ENCODE results near the gene HELZ. TPM values are rescaled to one million over a fixed set of nuclear protein-coding genes. Genes with fewer than 3 reads are reported as not detected.
"Not testable (repeated sequence)": the region's sequence is repeated elsewhere in the genome, so short reads cannot be mapped to it uniquely, and the experiment has no call there.

Gene HELZ
- total and polyA plus RNA-seq, 2 experiments from 2014 or later, result 23.9 to 25.4 TPM

DNA sequence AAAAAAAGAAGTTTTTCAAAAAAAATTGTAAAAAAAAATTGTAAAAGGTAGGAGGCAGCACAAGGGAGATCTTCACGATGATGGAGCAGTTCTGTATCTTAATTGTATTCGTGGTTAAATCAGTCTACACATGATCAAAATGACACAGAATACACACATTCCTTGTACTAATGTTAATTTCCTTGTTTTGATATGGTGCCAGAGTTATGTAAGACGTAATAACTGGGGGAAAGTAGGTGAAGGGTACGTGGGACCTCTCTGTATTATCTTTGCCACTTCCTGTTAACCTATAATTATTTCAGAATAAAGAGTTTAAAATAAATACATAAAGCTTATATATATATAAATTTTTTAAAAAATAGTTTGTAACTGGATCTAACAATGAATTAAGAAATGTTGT, 36.8 kb downstream of the HELZ start:
- H3K4me1 ChIP-seq (ENCODE audit: insufficient read depth), result peaks cover 20% of the 10 kb centered on the region
- TF ChIP-seq EZH2phosphoT487 (IDR thresholded peaks at IDR 0.05; ENCODE audit: insufficient read depth, low read depth), result no peak
- no peak for TF ChIP-seq EZH2 (IDR thresholded peaks at IDR 0.05; ENCODE audit: insufficient read depth, poor library complexity, severe bottlenecking)
- H4K20me1 ChIP-seq (ENCODE audit: insufficient read depth), result peaks cover 5% of the 10 kb centered on the region; the same call in 1 of the 2 replicates
- no peaks in the 10 kb centered on the region for H3K27me3 ChIP-seq (replicated peaks; ENCODE audit: insufficient read depth)
- in situ Hi-C loops (cut with MboI), result no loop called here
- 89% methylated on average over 4 of the region's 4 CpGs for WGBS, 2 experiments (ENCODE audit: low coverage in 1 of 2, low lambda C conversion rate in 2 of 2, missing lambda C conversion rate in 2 of 2)
- H3K4me3 ChIP-seq, result no peak overlapping the region
- peaks cover 2% of the 10 kb centered on the region; the same call in 1 of the 2 replicates for H3K36me3 ChIP-seq (ENCODE audit: low read depth)
- H2AFZ ChIP-seq, result no peak overlapping the region
- H3K4me2 ChIP-seq (ENCODE audit: unreplicated experiment), result no peak overlapping the region
- no peak overlapping the region for H3K27ac ChIP-seq
- H3K9ac ChIP-seq, result no peak overlapping the region
- peaks cover 12% of the 10 kb centered on the region for H3F3A ChIP-seq (ENCODE audit: insufficient read depth)
- peaks cover 77% of the 10 kb centered on the region for H3K79me2 ChIP-seq (ENCODE audit: insufficient read depth)
- H3K9me3 ChIP-seq (ENCODE audit: low read depth), result no peaks in the 10 kb centered on the region
- no peak for DNase-seq
- no peaks in the 10 kb centered on the region for H3K9me2 ChIP-seq (ENCODE audit: insufficient read depth)

DNA sequence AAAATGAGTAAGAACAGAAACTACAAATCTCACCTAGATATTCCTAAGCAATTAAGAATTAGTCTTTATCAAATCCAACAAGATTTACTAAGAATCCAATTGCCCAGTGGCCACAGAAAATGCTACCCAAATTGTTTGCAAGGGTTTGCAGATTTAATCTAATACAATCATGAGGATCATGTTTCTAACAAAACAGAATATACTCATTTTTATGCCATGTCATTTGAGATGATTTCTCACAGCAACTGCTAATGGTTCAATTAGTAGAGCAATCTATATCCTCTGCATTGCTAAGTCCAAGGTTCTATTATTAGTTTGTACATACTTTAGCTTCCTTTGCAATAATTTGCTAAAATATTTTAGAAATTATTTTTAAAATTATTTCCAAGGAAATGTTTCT, 41.2 kb downstream of the HELZ start:
- Histone ChIP-seq H3K9me3 (ENCODE audit: low read depth) (no peaks in the 10 kb centered on the region), H2AFZ (no peak overlapping the region), H3K4me1 (ENCODE audit: insufficient read depth) (no peaks in the 10 kb centered on the region), H3K79me2 (ENCODE audit: insufficient read depth) (peaks cover 60% of the 10 kb centered on the region), H3K4me3 (no peak overlapping the region), H3K4me2 (ENCODE audit: unreplicated experiment) (no peak overlapping the region), H3K27ac (no peak overlapping the region), H3K36me3 (ENCODE audit: low read depth) (peaks cover 37% of the 10 kb centered on the region), H3K27me3 (replicated peaks; ENCODE audit: insufficient read depth) (no peaks in the 10 kb centered on the region), H3K9ac (no peak overlapping the region), H3F3A (ENCODE audit: insufficient read depth) (no peaks in the 10 kb centered on the region), H4K20me1 (ENCODE audit: insufficient read depth) (no peaks in the 10 kb centered on the region), H3K9me2 (ENCODE audit: insufficient read depth) (no peaks in the 10 kb centered on the region)
- in situ Hi-C loops (cut with MboI), result no loop called here
- TF ChIP-seq EZH2phosphoT487 (IDR thresholded peaks at IDR 0.05; ENCODE audit: insufficient read depth, low read depth) (no peak), EZH2 (IDR thresholded peaks at IDR 0.05; ENCODE audit: insufficient read depth, poor library complexity, severe bottlenecking) (no peak)
- no peak for DNase-seq

DNA sequence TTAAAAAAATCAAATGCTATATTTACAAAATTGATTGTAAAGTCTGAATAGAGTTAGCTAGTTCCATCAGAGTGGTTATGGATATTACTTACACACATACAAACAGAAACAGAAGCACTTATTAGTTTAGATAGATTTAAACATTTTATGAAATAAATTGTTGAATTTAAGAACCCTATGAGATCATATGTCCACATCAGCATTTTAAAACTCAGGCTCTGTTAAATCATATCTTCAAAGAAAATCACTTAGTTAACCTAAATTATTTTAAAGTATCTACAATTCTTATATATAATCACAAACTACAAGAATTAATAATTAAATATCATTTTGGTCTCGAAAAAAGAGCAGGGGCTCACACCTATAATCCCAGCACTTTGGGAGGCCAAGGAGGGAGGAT, 42.5 kb downstream of the HELZ start:
- in situ Hi-C loops (cut with MboI), result no loop called here
- TF ChIP-seq EZH2phosphoT487 (IDR thresholded peaks at IDR 0.05; ENCODE audit: insufficient read depth, low read depth), result no peak
- TF ChIP-seq EZH2 (IDR thresholded peaks at IDR 0.05; ENCODE audit: insufficient read depth, poor library complexity, severe bottlenecking), result no peak
- no peaks in the 10 kb centered on the region for H3K27me3 ChIP-seq (replicated peaks; ENCODE audit: insufficient read depth)
- H3K4me1 ChIP-seq (ENCODE audit: insufficient read depth), result no peaks in the 10 kb centered on the region
- H3F3A ChIP-seq (ENCODE audit: insufficient read depth), result no peaks in the 10 kb centered on the region
- H3K9me3 ChIP-seq (ENCODE audit: low read depth), result no peaks in the 10 kb centered on the region
- no peak overlapping the region for H3K9ac ChIP-seq
- 90 to 100% methylated on average over 1 of the region's 1 CpG for WGBS, 2 experiments (ENCODE audit: low coverage in 1 of 2, low lambda C conversion rate in 2 of 2, missing lambda C conversion rate in 2 of 2)
- no peak overlapping the region for H3K4me3 ChIP-seq
- no peaks in the 10 kb centered on the region for H3K9me2 ChIP-seq (ENCODE audit: insufficient read depth)
- H2AFZ ChIP-seq, result no peak overlapping the region
- H4K20me1 ChIP-seq (ENCODE audit: insufficient read depth), result no peaks in the 10 kb centered on the region
- H3K4me2 ChIP-seq (ENCODE audit: unreplicated experiment), result no peak overlapping the region
- H3K36me3 ChIP-seq (ENCODE audit: low read depth), result peaks cover 45% of the 10 kb centered on the region
- no peak overlapping the region for H3K27ac ChIP-seq
- H3K79me2 ChIP-seq (ENCODE audit: insufficient read depth), result peaks cover 53% of the 10 kb centered on the region
- no peak for DNase-seq

DNA sequence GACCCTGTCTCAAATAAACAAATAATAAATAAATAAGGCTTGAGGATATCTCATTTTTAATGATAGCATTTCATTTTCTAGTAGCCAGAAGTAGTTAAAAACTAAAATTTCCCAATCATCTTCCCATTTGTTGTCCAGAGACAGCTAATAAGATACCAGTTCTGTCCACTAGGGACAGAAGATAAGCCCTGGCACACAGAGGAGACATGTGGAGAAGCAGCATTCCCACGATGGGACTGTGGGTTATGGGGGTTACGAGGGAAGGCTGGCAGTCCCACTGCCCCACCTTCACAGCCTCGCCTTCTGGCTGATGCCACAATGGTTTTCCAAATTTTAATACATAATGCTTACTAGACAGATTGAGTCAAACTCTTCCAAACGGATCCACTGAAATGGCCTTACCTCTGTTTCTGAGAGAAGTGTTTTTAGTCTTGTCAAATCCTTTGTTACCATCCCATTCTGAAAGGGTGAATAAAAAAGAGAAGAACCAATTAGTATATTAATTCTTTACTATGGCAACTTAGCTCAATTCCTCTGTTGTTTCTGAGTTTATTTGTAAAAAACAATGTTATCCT, 44.2 kb downstream of the HELZ start:
- WGBS, 2 experiments (ENCODE audit: low coverage in 1 of 2, low lambda C conversion rate in 2 of 2, missing lambda C conversion rate in 2 of 2), result 91 to 93% methylated on average over 4 of the region's 4 CpGs

DNA sequence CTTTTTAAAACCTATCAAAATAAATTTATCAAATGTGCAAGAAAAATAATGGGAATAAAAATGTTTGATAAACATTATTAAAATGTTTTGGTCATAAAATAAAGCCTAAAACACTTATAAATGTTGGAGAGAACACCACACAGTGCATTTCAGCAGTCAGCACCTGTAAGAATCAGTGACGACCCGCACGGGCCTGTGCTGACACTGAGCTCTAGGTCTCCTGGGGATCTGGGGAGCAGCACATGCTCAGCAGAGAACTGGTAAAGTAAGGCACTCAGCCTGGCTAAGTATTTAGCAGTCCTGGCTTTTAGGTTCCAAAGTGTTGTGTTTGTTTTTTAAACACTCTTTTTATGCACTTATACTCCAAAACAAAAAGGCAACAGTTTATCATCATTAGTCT, 46.9 kb downstream of the HELZ start:
- Histone ChIP-seq H3K4me1 (ENCODE audit: insufficient read depth) (peaks cover 10% of the 10 kb centered on the region), H2AFZ (no peak overlapping the region), H3F3A (ENCODE audit: insufficient read depth) (peaks cover 6% of the 10 kb centered on the region; the same call in 1 of the 2 replicates), H3K9me3 (ENCODE audit: low read depth) (no peaks in the 10 kb centered on the region), H3K36me3 (ENCODE audit: low read depth) (peaks cover 42% of the 10 kb centered on the region), H3K79me2 (ENCODE audit: insufficient read depth) (peaks cover 13% of the 10 kb centered on the region), H3K9me2 (ENCODE audit: insufficient read depth) (no peaks in the 10 kb centered on the region), H3K9ac (no peak overlapping the region), H3K4me2 (ENCODE audit: unreplicated experiment) (no peak overlapping the region), H3K27ac (no peak overlapping the region), H3K4me3 (no peak overlapping the region), H3K27me3 (replicated peaks; ENCODE audit: insufficient read depth) (no peaks in the 10 kb centered on the region), H4K20me1 (ENCODE audit: insufficient read depth) (no peaks in the 10 kb centered on the region)
- TF ChIP-seq EZH2 (IDR thresholded peaks at IDR 0.05; ENCODE audit: insufficient read depth, poor library complexity, severe bottlenecking) (no peak), EZH2phosphoT487 (IDR thresholded peaks at IDR 0.05; ENCODE audit: insufficient read depth, low read depth) (no peak)
- in situ Hi-C loops (cut with MboI), result no loop called here
- 95 to 98% methylated on average over 3 of the region's 3 CpGs for WGBS, 2 experiments (ENCODE audit: low coverage in 1 of 2, low lambda C conversion rate in 2 of 2, missing lambda C conversion rate in 2 of 2)
- DNase-seq, result no peak

More for the DNA sequence above, 44.2 kb downstream of the HELZ start:
- Histone ChIP-seq H3K9me3 (ENCODE audit: low read depth) (no peaks in the 10 kb centered on the region), H3K27me3 (replicated peaks; ENCODE audit: insufficient read depth) (no peaks in the 10 kb centered on the region), H3F3A (ENCODE audit: insufficient read depth) (no peaks in the 10 kb centered on the region), H2AFZ (no peak overlapping the region), H3K4me2 (ENCODE audit: unreplicated experiment) (no peak overlapping the region), H3K27ac (no peak overlapping the region), H4K20me1 (ENCODE audit: insufficient read depth) (no peaks in the 10 kb centered on the region), H3K9ac (no peak overlapping the region), H3K4me1 (ENCODE audit: insufficient read depth) (no peaks in the 10 kb centered on the region), H3K4me3 (no peak overlapping the region), H3K9me2 (ENCODE audit: insufficient read depth) (no peaks in the 10 kb centered on the region), H3K79me2 (ENCODE audit: insufficient read depth) (peaks cover 39% of the 10 kb centered on the region), H3K36me3 (ENCODE audit: low read depth) (peaks cover 45% of the 10 kb centered on the region)
- TF ChIP-seq EZH2 (IDR thresholded peaks at IDR 0.05; ENCODE audit: insufficient read depth, poor library complexity, severe bottlenecking), result no peak
- TF ChIP-seq EZH2phosphoT487 (IDR thresholded peaks at IDR 0.05; ENCODE audit: insufficient read depth, low read depth), result no peak
- peak; percentile 32 for DNase-seq
- in situ Hi-C loops (cut with MboI), result no loop called here

DNA sequence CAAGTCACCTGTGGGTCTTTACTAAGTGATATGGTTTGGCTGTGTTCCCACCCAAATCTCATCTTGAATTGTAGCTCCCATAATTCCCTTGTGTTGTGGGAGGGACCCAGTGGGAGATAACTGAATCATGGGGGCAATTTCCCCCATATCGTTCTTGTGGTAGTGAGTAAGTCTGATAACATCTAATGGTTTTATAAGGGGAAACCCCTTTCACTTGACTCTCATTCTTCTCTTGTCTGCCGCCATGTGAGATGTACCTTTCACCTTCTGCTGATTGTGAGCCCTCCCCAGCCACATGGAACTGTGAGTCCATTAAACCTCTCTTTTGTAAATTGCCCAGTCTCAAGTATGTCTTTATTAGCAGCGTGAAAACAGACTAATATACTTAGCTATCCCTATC, 48.0 kb downstream of the HELZ start:
- in situ Hi-C loops (cut with MboI); H3K9me2 ChIP-seq (ENCODE audit: insufficient read depth); H3K27me3 ChIP-seq (replicated peaks; ENCODE audit: insufficient read depth); H3K79me2 ChIP-seq (ENCODE audit: insufficient read depth); H2AFZ ChIP-seq; H3K9ac ChIP-seq; H3F3A ChIP-seq (ENCODE audit: insufficient read depth); H3K9me3 ChIP-seq (ENCODE audit: low read depth); H3K4me3 ChIP-seq; H3K27ac ChIP-seq; H3K4me2 ChIP-seq (ENCODE audit: unreplicated experiment); H3K4me1 ChIP-seq (ENCODE audit: insufficient read depth); H4K20me1 ChIP-seq (ENCODE audit: insufficient read depth); DNase-seq: not testable (repeated sequence)
- WGBS, 2 experiments (ENCODE audit: low coverage in 1 of 2, low lambda C conversion rate in 2 of 2, missing lambda C conversion rate in 2 of 2), result 92 to 97% methylated on average over 3 of the region's 3 CpGs
- H3K36me3 ChIP-seq (ENCODE audit: low read depth), result peaks cover 31% of the 10 kb centered on the region
